Activated CD4-positive, alpha-beta memory T cell treated with anti-CD3 and anti-CD28 coated beads, Interleukin-2, amount 10 ng/mL, durations not matched to agents 7 days and 5 days (primary cell): ENCODE measurements around the gene ARHGAP30. TPM values are rescaled to one million over a fixed set of nuclear protein-coding genes. Genes with fewer than 3 reads are reported as not detected.
"Not testable (repeated sequence)": the region's sequence is repeated elsewhere in the genome, so short reads cannot be mapped to it uniquely, and the experiment has no call there.

Source experiments
- CTCF ChIA-PET: fragments of 350-600 bp; sonication (Branson Sonifier 250); formaldehyde crosslinking; loops from one replicate; lab custom pipeline; 2021; ENCODE audit warnings: antibody characterized with exemption, inconsistent platforms; lab: Charles Lee
- POLR2A ChIA-PET: fragments of 350-600 bp; sonication (Branson Sonifier 250); formaldehyde crosslinking; loops from one replicate; lab custom pipeline; 2021; ENCODE audit warnings: antibody characterized with exemption; lab: Charles Lee
- DNase-seq: peaks from one replicate; pipeline ENCODE4 v3.0.0-alpha.2; 2020
- H3K27ac Mint-ChIP-seq: one replicate; pipeline ENCODE4 v1.8.0; 2021; ENCODE audit warnings: mild to moderate bottlenecking, mixed read lengths
- H3K27me3 Mint-ChIP-seq: one replicate; pipeline ENCODE4 v1.8.0; 2021; ENCODE audit warnings: mixed read lengths
- H3K36me3 Mint-ChIP-seq: one replicate; pipeline ENCODE4 v1.8.0; 2021; ENCODE audit warnings: low read depth, mixed read lengths
- H3K4me1 Mint-ChIP-seq: one replicate; pipeline ENCODE4 v1.8.0; 2021; ENCODE audit warnings: mixed read lengths
- H3K4me3 Mint-ChIP-seq: one replicate; pipeline ENCODE4 v1.8.0; 2021; ENCODE audit warnings: mild to moderate bottlenecking, mixed read lengths
- H3K9me3 Mint-ChIP-seq: one replicate; pipeline ENCODE4 v1.8.0; 2021; ENCODE audit warnings: mixed read lengths
- total RNA-seq, 2 experiments: library from RNA; stranded (reverse); gene quantifications; one replicate each; pipeline ENCODE4 v1.2.3, GENCODE V29; 2021

The ARHGAP30 gene
- total RNA-seq, 2 experiments from 2014 or later, result 331 to 339 TPM

DNA sequence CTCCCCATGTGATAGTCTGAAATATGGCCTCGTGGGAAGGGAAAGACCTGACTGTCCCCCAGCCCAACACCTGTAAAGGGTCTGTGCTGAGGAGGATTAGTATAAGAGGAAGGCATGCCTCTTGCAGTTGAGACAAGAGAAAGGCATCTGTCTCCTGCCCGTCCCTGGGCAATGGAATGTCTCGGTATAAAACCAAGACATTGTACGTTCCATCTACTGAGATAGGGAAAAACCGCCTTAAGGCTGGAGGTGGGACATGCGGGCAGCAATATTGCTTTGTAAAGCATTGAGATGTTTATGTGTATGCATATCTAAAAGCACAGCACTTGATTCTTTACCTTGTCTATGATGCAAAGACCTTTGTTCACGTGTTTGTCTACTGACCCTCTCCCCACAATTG lies 52.5 kb downstream of the ARHGAP30 start:
- H3K9me3 Mint-ChIP-seq, DNase-seq, H3K27me3 Mint-ChIP-seq, POLR2A ChIA-PET, H3K27ac Mint-ChIP-seq, H3K4me3 Mint-ChIP-seq, CTCF ChIA-PET, H3K36me3 Mint-ChIP-seq: not testable (repeated sequence)
- peaks cover 45% of the 10 kb centered on the region for H3K4me1 Mint-ChIP-seq

DNA sequence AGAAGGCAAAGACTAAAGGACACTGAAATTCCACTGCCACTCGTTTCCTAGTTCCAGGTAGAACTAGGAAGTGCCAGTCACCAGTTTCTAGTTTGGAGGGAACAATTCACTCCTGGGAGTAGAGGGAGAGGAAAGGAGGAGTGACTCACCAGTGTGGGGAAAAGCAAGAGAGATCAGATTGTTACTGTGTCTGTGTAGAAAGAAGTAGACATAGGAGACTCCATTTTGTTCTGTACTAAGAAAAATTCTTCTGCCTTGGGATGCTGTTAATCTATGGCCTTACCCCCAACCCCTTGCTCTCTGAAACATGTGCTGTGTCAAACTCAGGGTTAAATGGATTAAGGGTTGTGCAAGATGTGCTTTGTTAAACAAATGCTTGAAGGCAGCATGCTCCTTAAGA lies 53.0 kb downstream of the ARHGAP30 start:
- DNase-seq, CTCF ChIA-PET, H3K4me3 Mint-ChIP-seq, H3K36me3 Mint-ChIP-seq, H3K27me3 Mint-ChIP-seq, POLR2A ChIA-PET, H3K9me3 Mint-ChIP-seq: not testable (repeated sequence)
- Mint-ChIP-seq H3K4me1 (peaks cover 44% of the 10 kb centered on the region), H3K27ac (peak overlapping the region; percentile 30)

DNA sequence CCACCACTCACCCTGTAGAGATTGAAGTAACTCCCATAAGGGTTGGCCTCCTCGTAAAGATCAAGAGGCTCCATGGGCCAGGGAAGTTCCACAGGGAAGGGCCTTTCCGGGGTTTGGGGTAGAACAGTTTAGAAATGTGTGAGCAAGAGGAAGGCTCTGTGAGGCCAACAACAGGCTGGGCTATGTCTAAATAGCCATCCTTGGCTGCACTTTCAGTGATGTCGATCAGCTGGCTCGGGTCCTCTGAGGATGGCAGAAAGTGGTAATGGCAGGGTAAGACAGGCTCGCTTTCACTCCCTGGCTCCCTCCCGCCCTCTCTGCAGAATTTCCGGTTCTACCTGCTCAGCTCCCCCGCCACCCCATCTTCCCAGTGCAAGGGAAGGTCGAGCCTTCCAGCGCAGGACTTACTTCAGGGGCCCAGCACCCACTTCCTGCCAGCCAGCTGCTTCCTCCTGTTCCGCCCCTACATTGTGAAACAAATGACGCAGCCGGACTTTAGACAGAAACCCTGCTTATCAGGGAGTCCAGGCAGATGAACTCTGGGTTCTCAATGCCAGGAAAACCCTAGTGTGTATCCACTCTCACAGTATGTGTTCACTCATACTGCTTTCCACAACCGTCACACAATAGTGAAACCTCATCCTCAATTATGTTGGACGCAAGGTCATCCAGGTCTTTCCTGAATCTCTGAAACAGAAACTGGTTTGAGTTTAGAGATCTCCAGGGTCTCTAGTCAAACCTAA lies 56.0 kb downstream of the ARHGAP30 start:
- ChIA-PET CTCF (interaction anchor here (0.7 to 2.1 kb wide), 9 partner anchors 8 to 84 kb away, joined by 3 to 12 read pairs (median 4); partner anchors contain the start of genes KLHDC9 and USF1), POLR2A (interaction anchor here (1.0 to 2.3 kb wide), 11 partner anchors 9 to 176 kb away, joined by 3 to 26 read pairs (median 5); partner anchors contain the start of genes ARHGAP30, KLHDC9, NIT1 and PFDN2)
- no peaks in the 10 kb centered on the region for H3K27me3 Mint-ChIP-seq
- peaks cover 2% of the 10 kb centered on the region for H3K36me3 Mint-ChIP-seq
- no peaks in the 10 kb centered on the region for H3K9me3 Mint-ChIP-seq
- H3K4me3 Mint-ChIP-seq, result peak overlapping the region; percentile 66
- peaks cover 35% of the 10 kb centered on the region for H3K4me1 Mint-ChIP-seq
- H3K27ac Mint-ChIP-seq, result peak overlapping the region; percentile 94
- peak; percentile 75 for DNase-seq

DNA sequence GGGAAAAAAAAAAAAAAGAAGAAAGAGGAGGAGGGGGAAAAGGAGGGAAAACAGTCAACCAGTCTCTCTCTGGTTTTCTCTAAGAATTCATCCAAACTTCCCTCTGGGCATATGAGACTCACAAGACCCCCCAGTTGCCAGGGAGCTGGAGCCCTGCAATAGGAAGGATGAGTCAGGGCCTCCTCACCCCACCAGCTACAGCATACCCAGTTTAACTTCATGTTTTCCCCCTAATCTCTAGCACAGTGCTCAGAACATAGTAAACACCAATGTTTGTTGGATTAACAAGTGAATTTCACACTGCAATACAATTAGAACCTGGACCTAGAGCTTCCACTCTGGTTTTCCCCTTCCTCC lies 56.6 kb downstream of the ARHGAP30 start:
- H3K27ac Mint-ChIP-seq, result peak overlapping the region; percentile 94
- peaks cover 35% of the 10 kb centered on the region for H3K4me1 Mint-ChIP-seq
- CTCF ChIA-PET, result interaction anchor here (0.7 to 2.1 kb wide), 10 partner anchors 9 to 85 kb away, joined by 3 to 12 read pairs (median 4); partner anchors contain the start of genes KLHDC9 and USF1
- no peaks in the 10 kb centered on the region for H3K9me3 Mint-ChIP-seq
- H3K36me3 Mint-ChIP-seq, result peaks cover 2% of the 10 kb centered on the region
- POLR2A ChIA-PET, result interaction anchor here (1.0 to 2.3 kb wide), 11 partner anchors 8 to 175 kb away, joined by 3 to 26 read pairs (median 5); partner anchors contain the start of genes ARHGAP30, KLHDC9, NIT1 and PFDN2
- H3K27me3 Mint-ChIP-seq, result no peaks in the 10 kb centered on the region
- H3K4me3 Mint-ChIP-seq, result peak overlapping the region; percentile 66
- no peak for DNase-seq

DNA sequence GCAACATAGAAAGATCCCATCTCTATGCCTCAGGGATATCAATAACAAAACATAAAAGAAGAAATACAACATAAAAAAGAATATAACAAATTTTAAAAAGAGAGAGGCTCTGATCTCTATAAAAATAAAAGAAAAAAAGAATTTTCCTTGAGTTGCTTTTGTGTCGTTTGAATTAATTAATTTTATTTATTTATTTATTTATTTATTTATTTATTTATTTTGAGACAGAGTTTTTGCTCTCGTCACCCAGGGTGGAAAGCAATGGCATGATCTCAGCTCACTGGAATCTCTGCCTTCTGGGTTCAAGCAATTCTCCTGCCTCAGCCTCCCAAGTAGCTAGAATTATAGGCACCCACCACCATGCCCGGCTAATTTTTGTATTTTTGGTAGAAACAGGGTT lies 57.3 kb downstream of the ARHGAP30 start:
- Mint-ChIP-seq H3K36me3 (peaks cover 2% of the 10 kb centered on the region), H3K9me3 (no peaks in the 10 kb centered on the region), H3K4me1 (peaks cover 35% of the 10 kb centered on the region), H3K27me3 (no peaks in the 10 kb centered on the region), H3K27ac (peak overlapping the region; percentile 94), H3K4me3 (no peak overlapping the region)
- CTCF ChIA-PET, result interaction anchor here (0.6 to 2.1 kb wide), 8 partner anchors 9 to 156 kb away, joined by 3 to 12 read pairs (median 4); partner anchors contain the start of genes F11R and KLHDC9
- DNase-seq, result no peak
- POLR2A ChIA-PET, result interaction anchor here (0.6 to 2.2 kb wide), 5 partner anchors 26 to 175 kb away, joined by 3 to 12 read pairs (median 3); partner anchors contain the start of genes TSTD1 and UFC1

DNA sequence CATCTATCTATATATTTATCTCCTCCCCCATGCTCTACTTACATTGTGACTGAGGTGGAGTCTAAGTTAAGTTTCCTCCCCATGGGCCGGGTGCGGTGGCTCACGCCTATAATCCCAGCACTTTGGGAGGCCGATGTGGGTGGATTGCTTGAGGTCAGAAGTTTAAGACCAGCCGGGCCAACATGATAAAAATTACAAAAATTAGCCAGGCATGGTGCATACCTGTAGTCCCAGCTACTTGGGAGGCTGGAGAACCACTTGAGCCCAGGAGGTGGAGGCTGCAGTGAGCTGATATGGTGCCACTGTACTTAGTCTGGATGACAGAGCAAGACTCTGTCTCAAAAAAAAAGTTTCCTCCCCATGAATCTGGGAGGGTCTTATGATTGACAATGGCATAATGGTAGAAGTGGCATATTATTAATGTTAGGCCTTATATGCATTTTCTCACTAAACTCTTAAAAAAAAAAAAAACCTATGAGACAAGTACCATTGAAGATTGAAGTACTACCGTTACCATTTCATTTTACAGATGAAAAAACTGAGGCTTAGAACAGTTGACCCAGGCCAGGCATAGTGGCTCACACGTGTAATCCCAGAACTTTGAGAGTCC lies 60.0 kb downstream of the ARHGAP30 start:
- no peak overlapping the region for H3K27ac Mint-ChIP-seq
- H3K4me3 Mint-ChIP-seq, result no peak overlapping the region
- peaks cover 35% of the 10 kb centered on the region for H3K4me1 Mint-ChIP-seq
- POLR2A ChIA-PET, result no interaction called here
- no peak for DNase-seq
- no peaks in the 10 kb centered on the region for H3K27me3 Mint-ChIP-seq
- H3K9me3 Mint-ChIP-seq, result no peaks in the 10 kb centered on the region
- peaks cover 2% of the 10 kb centered on the region for H3K36me3 Mint-ChIP-seq
- CTCF ChIA-PET, result interaction anchor here (0.7 kb wide), 1 partner anchor 12 kb away, joined by 3 read pairs; no protein-coding TSS in a partner anchor

DNA sequence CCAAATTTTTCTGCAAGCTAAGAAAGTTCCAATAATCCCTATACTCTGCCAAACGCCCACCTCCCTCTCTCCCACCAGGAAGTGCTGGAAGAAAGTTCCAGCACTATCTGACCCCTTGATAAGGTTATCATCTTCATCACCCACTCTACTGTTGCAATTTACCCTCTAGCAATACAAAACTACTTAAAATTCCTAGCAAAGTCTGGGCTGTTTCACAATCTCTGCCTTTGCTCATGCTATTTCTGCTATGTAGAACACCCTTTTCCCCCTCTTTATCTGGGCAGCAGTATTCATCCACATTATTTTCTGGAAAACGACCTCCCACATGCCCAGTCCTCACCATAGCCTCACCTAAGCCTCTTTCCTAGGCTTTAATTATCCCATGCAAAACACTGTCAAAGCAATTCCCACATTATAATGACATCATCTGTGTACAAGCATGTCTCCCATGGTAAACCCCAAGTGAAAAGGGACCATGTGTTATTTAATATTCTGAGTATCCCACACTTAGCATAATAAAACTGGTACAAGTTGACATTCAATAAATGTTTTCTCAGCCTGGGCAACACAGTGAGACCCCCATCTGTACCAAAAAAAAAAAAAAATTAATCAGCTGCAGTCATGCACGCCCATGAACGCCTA lies 60.7 kb downstream of the ARHGAP30 start:
- ChIA-PET POLR2A (no interaction called here), CTCF (interaction anchor here (1.3 kb wide), 1 partner anchor 11 kb away, joined by 4 read pairs; no protein-coding TSS in a partner anchor)
- peaks cover 2% of the 10 kb centered on the region for H3K36me3 Mint-ChIP-seq
- no peaks in the 10 kb centered on the region for H3K27me3 Mint-ChIP-seq
- DNase-seq, result no peak
- H3K9me3 Mint-ChIP-seq, result no peaks in the 10 kb centered on the region
- H3K27ac Mint-ChIP-seq, result no peak overlapping the region
- no peak overlapping the region for H3K4me3 Mint-ChIP-seq
- H3K4me1 Mint-ChIP-seq, result peaks cover 30% of the 10 kb centered on the region

DNA sequence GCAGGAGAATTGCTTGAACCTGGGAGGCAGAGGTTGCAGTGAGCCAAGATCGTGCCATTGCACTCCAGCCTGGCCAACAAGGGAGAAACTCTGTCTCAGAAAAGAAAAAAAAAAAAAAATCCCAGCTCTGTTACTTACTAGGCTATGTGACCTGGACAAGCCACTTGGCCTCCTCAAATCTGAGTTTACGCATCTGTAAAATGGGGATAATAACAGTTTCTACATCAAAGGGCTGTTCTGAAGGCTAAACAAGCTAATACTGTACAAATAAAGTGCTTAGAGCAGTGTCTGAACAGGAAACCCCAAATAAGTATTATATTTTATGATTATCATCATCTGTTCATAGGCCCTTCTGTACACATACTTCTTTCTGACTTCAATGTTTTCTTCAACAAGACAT lies 62.3 kb downstream of the ARHGAP30 start:
- no peak overlapping the region for H3K27ac Mint-ChIP-seq
- H3K27me3 Mint-ChIP-seq, result no peaks in the 10 kb centered on the region
- POLR2A ChIA-PET, result interaction anchor here (1.7 to 1.8 kb wide), 2 partner anchors 9 to 39 kb away, joined by 3 to 5 read pairs; partner anchors contain the start of gene USF1
- no peaks in the 10 kb centered on the region for H3K9me3 Mint-ChIP-seq
- no peak overlapping the region for H3K4me3 Mint-ChIP-seq
- CTCF ChIA-PET, result interaction anchor here (0.7 to 2.1 kb wide), 6 partner anchors 10 to 324 kb away, joined by 3 to 8 read pairs (median 3); partner anchors contain the start of gene F11R
- no peak for DNase-seq
- H3K36me3 Mint-ChIP-seq, result peaks cover 2% of the 10 kb centered on the region
- H3K4me1 Mint-ChIP-seq, result peaks cover 17% of the 10 kb centered on the region

DNA sequence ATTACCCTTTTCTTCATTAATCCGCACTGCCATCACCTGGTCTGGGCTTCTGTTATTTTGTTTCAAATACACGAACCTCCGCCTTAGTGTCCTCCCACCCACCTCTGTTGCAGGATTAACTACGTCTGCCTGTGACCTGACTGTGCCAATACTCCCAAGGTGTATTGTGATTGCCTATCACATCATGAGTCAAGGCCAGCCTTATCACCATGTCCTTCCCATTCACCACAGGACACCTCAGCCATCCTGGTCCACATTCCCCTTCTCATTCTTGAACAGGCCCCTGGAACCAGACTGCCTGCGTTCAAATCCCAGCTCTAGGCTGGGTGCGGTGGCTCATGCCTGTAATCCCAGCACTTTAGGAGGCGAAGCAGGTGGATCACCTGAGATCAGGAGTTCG lies 63.1 kb downstream of the ARHGAP30 start:
- no peak for DNase-seq
- Mint-ChIP-seq H3K4me3 (no peak overlapping the region), H3K9me3 (no peaks in the 10 kb centered on the region), H3K4me1 (peaks cover 12% of the 10 kb centered on the region), H3K27me3 (no peaks in the 10 kb centered on the region), H3K36me3 (no peaks in the 10 kb centered on the region), H3K27ac (no peak overlapping the region)
- CTCF ChIA-PET, result interaction anchor here (1.4 to 2.7 kb wide), 3 partner anchors 9 to 16 kb away, joined by 3 to 12 read pairs (median 7); partner anchors contain the start of gene F11R
- POLR2A ChIA-PET, result interaction anchor here (1.7 to 1.8 kb wide), 2 partner anchors 9 to 39 kb away, joined by 3 to 5 read pairs; partner anchors contain the start of gene USF1

DNA sequence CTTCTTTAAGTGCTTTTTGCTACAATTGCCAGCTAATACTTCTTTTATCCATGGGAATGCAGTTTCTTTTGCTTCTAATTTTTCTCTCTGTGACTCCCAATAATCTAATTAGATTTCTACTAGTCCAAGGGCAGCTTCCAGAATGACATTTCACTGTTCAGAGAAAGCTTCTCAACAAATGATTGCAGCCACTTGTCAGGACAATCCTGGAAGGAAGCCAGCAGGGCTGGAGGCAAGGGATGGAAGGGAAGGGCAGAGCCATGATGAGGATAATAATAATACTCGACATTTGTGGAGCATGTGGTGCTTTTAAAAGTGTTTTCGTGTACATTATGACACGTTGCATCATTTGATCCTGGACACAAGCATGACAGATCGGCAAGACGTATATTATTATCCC lies 68.2 kb downstream of the ARHGAP30 start:
- no peaks in the 10 kb centered on the region for H3K9me3 Mint-ChIP-seq
- peaks cover 15% of the 10 kb centered on the region for H3K36me3 Mint-ChIP-seq
- no peak overlapping the region for H3K4me3 Mint-ChIP-seq
- no peak overlapping the region for H3K27ac Mint-ChIP-seq
- DNase-seq, result no peak
- POLR2A ChIA-PET, result interaction anchor here (1.7 kb wide), 1 partner anchor 20 kb away, joined by 4 read pairs; the partner anchor contains the start of gene F11R
- CTCF ChIA-PET, result interaction anchor here (2.4 kb wide), 1 partner anchor 12 kb away, joined by 12 read pairs; no protein-coding TSS in a partner anchor
- no peaks in the 10 kb centered on the region for H3K27me3 Mint-ChIP-seq
- peaks cover 7% of the 10 kb centered on the region for H3K4me1 Mint-ChIP-seq

DNA sequence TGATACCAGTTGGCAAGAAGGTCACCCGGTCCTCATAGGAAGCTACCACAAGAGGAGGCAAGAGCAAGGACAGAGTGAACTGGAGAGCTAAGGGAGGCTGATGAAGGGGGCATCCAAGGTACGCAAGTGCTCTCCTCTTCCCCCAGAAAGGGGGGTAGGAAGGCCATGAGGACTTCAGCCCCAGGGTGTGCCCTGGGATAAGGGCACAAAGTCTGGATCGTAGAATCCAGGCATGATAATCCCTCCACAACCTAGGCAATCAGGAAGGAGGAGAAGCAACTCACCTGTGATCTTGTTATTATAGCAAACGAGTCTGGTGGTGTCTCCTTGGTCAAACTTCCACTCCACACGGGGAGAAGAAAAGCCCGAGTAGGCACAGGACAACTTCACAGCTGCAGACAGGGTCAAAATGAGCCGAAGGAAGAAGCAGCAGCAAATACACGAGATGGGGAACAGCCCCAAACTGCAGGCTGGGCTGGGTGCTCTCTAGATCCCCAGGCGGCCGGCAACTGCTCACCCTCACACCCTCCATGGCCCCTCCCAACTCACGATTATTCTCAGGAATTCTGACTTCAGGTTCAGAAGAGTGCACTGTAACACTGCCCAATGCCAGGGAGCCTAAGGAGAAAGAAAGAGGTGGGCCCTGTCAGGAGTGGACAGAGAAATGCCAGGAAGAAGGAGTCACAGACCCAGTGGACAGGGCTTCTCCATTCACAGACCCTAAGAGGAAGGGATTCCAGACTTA lies 68.8 kb downstream of the ARHGAP30 start:
- no peak overlapping the region for H3K27ac Mint-ChIP-seq
- no peaks in the 10 kb centered on the region for H3K9me3 Mint-ChIP-seq
- CTCF ChIA-PET, result interaction anchor here (2.4 kb wide), 1 partner anchor 11 kb away, joined by 12 read pairs; no protein-coding TSS in a partner anchor
- peaks cover 15% of the 10 kb centered on the region for H3K36me3 Mint-ChIP-seq
- no peak overlapping the region for H3K4me3 Mint-ChIP-seq
- POLR2A ChIA-PET, result interaction anchor here (1.7 kb wide), 1 partner anchor 20 kb away, joined by 4 read pairs; the partner anchor contains the start of gene F11R
- no peaks in the 10 kb centered on the region for H3K27me3 Mint-ChIP-seq
- peaks cover 7% of the 10 kb centered on the region for H3K4me1 Mint-ChIP-seq
- DNase-seq, result no peak
